Type B pancreatic cell (in vitro differentiated cells): Measurements from ENCODE around the gene CYP2S1. TPM values are rescaled to one million over a fixed set of nuclear protein-coding genes. Genes with fewer than 3 reads are reported as not detected.

Experiments
- DNase-seq: peaks from one replicate; pipeline ENCODE4 v3.0.0; 2021; ENCODE audit warnings: mixed read lengths; ENCODE audit not compliant: unreplicated experiment; ENCODE audit errors: extremely low spot score
- H3K27ac Mint-ChIP-seq: 2 replicates; pipeline ENCODE4 v1.8.0; 2021; ENCODE audit warnings: mild to moderate bottlenecking, mixed read lengths
- H3K27me3 Mint-ChIP-seq: 2 replicates; pipeline ENCODE4 v1.8.0; 2021; ENCODE audit warnings: mixed read lengths
- H3K36me3 Mint-ChIP-seq: 2 replicates; pipeline ENCODE4 v1.8.0; 2021; ENCODE audit warnings: mixed read lengths
- H3K4me1 Mint-ChIP-seq: one replicate; pipeline ENCODE4 v1.8.0; 2021; ENCODE audit warnings: mixed read lengths; ENCODE audit not compliant: unreplicated experiment
- H3K4me3 Mint-ChIP-seq: 2 replicates; pipeline ENCODE4 v1.8.0; 2021; ENCODE audit warnings: mild to moderate bottlenecking, mixed read lengths
- H3K9me3 Mint-ChIP-seq: 2 replicates; pipeline ENCODE4 v1.8.0; 2021; ENCODE audit warnings: mixed read lengths
- CTCF ChIP-seq: fragments of 200-600 bp; sonication (generic); conservative IDR thresholded peaks from 2 replicates; pipeline ENCODE4 v1.5.0; 2021; ENCODE audit warnings: antibody characterized with exemption, mild to moderate bottlenecking
- total RNA-seq: library from RNA; stranded (reverse); gene quantifications from 2 replicates; pipeline ENCODE4 v1.2.1, GENCODE V29; 2021; ENCODE audit warnings: low replicate concordance

CYP2S1 gene
- total RNA-seq, 1 donor from 2014 or later: 33.1 TPM

GRCh38 chr19:41159881-41160280, 33.1 kb upstream of the CYP2S1 start:
- H3K9me3 Mint-ChIP-seq: no peaks in the 10 kb centered on the region
- H3K27ac Mint-ChIP-seq: peak overlapping the region; percentile 43
- H3K27me3 Mint-ChIP-seq: no peaks in the 10 kb centered on the region
- DNase-seq: no peak
- H3K4me1 Mint-ChIP-seq: no peaks in the 10 kb centered on the region
- H3K4me3 Mint-ChIP-seq: no peak overlapping the region
- no peaks in the 10 kb centered on the region for H3K36me3 Mint-ChIP-seq
- TF ChIP-seq CTCF: no peak

GRCh38 chr19:41161903-41162302, 31.1 kb upstream of the CYP2S1 start:
- no peak overlapping the region for H3K4me3 Mint-ChIP-seq
- no peaks in the 10 kb centered on the region for H3K27me3 Mint-ChIP-seq
- H3K9me3 Mint-ChIP-seq: no peaks in the 10 kb centered on the region
- no peaks in the 10 kb centered on the region for H3K36me3 Mint-ChIP-seq
- no peak overlapping the region for H3K27ac Mint-ChIP-seq
- TF ChIP-seq CTCF: peak; percentile 36
- no peaks in the 10 kb centered on the region for H3K4me1 Mint-ChIP-seq
- DNase-seq: no peak

- Mint-ChIP-seq H3K27me3 (no peaks in the 10 kb centered on the region), H3K4me1 (peaks cover 6% of the 10 kb centered on the region)
These were observed 25.8 kb upstream of the CYP2S1 start for GRCh38 chr19:41166944-41167804.

GRCh38 chr19:41172297-41173164, 20.5 kb upstream of the CYP2S1 start:
- no peak for DNase-seq
- Mint-ChIP-seq H3K9me3 (peaks cover 8% of the 10 kb centered on the region), H3K36me3 (peaks cover 3% of the 10 kb centered on the region), H3K27ac (peak overlapping the region; percentile 92), H3K4me3 (peak overlapping the region; percentile 74), H3K27me3 (no peaks in the 10 kb centered on the region), H3K4me1 (peaks cover 16% of the 10 kb centered on the region)
- TF ChIP-seq CTCF: no peak

More at GRCh38 chr19:41166944-41167804, 25.8 kb upstream of the CYP2S1 start:
- Mint-ChIP-seq H3K27ac (peak overlapping the region; percentile 37), H3K36me3 (no peaks in the 10 kb centered on the region), H3K9me3 (no peaks in the 10 kb centered on the region), H3K4me3 (no peak overlapping the region)
- DNase-seq: no peak
- TF ChIP-seq CTCF: no peak

- peaks cover 8% of the 10 kb centered on the region for H3K9me3 Mint-ChIP-seq
- peak overlapping the region; percentile 99 for H3K27ac Mint-ChIP-seq
- H3K36me3 Mint-ChIP-seq: peaks cover 3% of the 10 kb centered on the region
- DNase-seq: no peak
- no peaks in the 10 kb centered on the region for H3K27me3 Mint-ChIP-seq
- no peak for TF ChIP-seq CTCF
- H3K4me1 Mint-ChIP-seq: peaks cover 16% of the 10 kb centered on the region
- peak overlapping the region; percentile 60 for H3K4me3 Mint-ChIP-seq
These were observed 18.6 kb upstream of the CYP2S1 start for GRCh38 chr19:41174297-41174928.
